GM10266 (cell line): ENCODE results near the gene IL18.

ENCODE experiments used
- DNase-seq: peaks from one replicate; pipeline ENCODE4 v3.0.0; 2012; ENCODE audit errors: extremely low spot score
- TF ChIP-seq, protein P1 (sequence below): IDR thresholded peaks from 2 replicates; pipeline ENCODE4 v1.5.1; 2012; ENCODE audit warnings: mild to moderate bottlenecking, low read depth; ENCODE audit not compliant: control insufficient read depth, insufficient read depth; ENCODE audit errors: missing control alignments

Gene IL18

DNA sequence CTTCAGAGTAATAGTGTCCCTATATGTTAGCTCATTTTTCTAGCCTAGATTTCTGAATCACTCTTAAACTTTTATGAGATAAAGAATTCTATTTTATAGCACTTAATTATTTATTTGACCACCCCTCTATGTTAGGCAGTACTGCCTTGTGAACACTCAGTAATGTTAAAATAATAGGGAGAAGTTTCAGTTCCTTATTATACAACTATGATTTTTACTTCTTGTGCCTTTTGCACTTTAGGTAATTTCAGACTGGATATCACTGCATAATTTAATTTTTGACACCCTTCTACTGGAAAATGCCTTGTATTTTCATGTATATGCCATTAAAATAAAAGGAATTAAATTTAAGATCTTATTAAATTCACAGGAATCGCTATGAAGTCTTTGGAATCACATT is 14.5 kb upstream of the IL18 start:
- no peak for DNase-seq
- TF ChIP-seq, protein P1, sequence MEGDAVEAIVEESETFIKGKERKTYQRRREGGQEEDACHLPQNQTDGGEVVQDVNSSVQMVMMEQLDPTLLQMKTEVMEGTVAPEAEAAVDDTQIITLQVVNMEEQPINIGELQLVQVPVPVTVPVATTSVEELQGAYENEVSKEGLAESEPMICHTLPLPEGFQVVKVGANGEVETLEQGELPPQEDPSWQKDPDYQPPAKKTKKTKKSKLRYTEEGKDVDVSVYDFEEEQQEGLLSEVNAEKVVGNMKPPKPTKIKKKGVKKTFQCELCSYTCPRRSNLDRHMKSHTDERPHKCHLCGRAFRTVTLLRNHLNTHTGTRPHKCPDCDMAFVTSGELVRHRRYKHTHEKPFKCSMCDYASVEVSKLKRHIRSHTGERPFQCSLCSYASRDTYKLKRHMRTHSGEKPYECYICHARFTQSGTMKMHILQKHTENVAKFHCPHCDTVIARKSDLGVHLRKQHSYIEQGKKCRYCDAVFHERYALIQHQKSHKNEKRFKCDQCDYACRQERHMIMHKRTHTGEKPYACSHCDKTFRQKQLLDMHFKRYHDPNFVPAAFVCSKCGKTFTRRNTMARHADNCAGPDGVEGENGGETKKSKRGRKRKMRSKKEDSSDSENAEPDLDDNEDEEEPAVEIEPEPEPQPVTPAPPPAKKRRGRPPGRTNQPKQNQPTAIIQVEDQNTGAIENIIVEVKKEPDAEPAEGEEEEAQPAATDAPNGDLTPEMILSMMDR = no peak

DNA sequence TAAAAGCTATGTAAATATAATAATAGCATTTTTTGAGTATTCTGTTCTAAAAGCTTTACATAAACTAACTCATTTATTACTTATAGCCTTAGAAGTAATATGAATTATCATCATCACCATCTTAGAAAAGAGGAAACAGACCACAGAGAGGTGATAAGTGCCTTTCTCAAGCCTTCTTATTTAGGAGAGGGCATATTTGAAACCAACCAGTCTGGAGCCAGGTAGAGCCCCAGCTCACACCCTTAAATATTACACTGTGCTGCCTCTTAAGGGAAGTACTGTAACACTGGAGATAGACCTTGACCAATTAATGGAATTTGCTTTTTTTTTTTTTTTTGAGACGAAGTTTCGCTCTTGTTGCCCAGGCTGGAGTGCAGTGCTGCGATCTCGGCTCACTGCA is 13.7 kb upstream of the IL18 start:
- DNase-seq = no peak
- TF ChIP-seq, protein P1 = no peak

DNA sequence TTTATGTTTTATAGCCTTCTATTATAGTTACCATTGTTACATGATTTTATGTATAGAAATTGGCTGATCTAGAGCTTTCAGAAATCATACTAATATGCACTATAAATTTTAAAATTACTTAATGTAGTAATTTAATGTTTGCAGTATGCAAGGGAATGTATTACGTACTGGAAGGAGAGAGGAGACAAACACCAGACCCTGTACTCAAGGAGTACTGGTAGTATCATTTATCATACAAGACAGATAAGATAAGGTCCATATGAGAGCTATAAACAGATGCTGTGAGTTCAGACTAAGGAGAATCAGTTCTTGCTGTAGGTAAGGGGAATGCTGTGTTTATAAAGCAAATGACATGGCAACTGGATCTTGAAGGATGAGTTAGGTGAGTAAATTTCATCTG is 12.2 kb upstream of the IL18 start:
- no peak for DNase-seq
- TF ChIP-seq, protein P1 = no peak

DNA sequence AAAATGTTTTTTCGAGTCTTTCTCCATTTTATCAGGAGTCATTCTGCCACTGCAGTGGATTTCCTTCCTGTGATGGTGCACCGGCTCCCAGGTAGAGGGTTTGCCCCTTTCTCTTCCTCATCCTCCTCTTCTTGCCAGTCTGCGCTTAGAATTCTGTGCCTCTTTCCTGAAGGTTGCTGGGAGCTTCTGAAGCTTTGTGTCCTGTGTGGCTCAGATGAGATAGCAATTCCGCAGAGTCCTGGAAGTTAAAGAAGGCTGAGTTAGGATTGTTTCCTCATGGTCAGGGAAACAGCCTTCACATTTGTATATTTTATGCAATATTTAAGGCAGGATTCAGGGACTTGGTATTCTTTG is 11.7 kb upstream of the IL18 start:
- no peak for DNase-seq
- TF ChIP-seq, protein P1 = no peak

DNA sequence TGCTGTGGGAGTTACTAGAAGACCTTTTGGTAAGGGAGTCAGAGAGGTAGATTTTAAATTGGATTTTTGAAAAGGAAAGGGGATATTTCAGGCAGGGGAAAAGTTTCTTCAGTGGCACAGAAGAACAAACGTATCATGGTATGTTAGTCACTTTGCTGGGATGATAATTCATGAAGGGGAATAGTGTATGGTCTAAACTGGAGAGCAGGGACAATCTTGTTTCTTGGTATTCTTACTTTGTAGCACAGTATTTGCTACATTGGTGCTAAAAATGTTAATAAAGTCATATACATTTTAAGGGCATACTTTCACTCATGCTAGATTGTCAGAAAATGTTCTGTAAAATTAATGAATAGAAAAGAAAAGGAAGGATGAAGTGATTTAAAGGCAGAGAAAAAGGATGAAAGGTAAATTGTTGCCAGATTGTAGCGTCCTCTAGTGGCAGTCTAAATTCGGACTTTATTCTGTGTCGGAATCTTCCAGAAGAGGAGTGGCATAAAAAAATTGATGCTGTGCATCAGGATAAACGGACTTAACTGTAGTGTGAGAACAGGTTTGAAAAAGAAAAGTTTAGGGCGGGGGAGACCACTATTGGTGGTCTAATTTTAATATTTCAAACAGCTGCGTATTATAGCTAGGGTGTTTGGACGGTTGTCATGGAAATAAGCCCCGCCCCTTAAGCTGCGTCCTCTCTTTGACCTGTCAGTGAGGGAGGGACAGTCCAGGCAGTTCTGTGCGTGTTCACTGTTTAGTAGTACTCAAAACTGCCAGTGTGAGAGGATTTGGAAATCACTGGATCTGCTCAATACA is 11.1 kb upstream of the IL18 start, which contains the start of gene BCO2:
BCO2 (plus strand) TSS at position 724 of the 810 bp plus-strand sequence. CDS start 90 bp downstream, outside the sequence.
- no peak for DNase-seq
- TF ChIP-seq, protein P1 = peak; percentile 59

DNA sequence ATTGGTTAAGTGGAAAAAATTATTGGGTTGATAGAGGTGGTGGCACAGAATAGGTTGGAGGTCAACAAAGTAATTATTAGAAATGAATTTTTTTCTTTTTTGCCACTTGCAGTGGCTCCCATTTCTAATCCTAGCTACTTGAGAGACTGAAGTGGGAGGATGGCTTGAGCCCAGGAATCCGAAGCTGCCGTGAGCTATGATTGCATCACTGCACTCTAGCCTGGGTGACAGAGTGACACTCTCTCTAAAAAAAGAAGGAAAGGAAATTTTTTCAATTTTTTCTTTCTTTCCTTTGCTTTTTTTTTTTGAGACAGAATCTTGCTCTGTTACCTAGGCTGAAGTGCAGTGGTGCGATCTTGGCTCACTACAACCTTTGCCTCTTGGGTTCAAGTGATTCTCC is 9.3 kb upstream of the IL18 start:
- DNase-seq = no peak
- TF ChIP-seq, protein P1 = no peak

DNA sequence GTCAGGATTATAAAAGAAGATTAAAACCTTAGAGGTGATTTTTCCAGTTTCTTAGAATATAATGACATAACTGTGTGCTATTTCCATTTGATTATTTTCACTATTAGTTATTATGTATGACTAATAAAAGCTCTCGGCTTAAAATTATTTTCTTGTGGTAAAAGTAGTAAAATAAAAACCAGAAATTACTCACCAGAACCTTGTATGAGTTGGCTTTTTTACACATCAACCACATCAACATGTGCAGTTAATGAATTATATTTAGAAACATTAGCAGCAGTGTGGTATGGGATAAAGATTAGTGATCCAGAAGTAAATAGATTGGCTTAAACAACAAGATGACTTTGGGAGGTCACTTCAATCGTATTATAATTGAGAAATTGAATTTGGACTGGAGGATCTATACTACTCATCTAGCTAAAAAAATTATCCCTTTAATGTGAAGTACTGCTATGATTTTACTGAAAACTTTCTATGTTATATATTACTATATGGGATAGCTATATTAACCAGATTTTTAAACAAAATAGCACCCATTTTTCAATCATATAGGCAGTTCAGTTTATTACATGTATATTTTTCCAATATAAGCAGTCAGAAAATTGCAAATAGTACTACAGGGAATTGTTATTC is 8.6 kb upstream of the IL18 start:
- TF ChIP-seq, protein P1 = no peak

More for the DNA sequence above, 8.6 kb upstream of the IL18 start:
- DNase-seq = no peak
